NK-92 treated with Interleukin-12 subunit alpha and Interleukin-12 subunit beta, amount 100 ng/mL, for 24 hours (cell line): ENCODE measurements around the gene CLEC12A.
"Not testable (repeated sequence)": the region's sequence is repeated elsewhere in the genome, so short reads cannot be mapped to it uniquely, and the experiment has no call there.

Experiments
- DNase-seq: peaks from one replicate; lab custom pipeline; 2025; lab: John Stamatoyannopoulos, UW

Gene CLEC12A

DNA sequence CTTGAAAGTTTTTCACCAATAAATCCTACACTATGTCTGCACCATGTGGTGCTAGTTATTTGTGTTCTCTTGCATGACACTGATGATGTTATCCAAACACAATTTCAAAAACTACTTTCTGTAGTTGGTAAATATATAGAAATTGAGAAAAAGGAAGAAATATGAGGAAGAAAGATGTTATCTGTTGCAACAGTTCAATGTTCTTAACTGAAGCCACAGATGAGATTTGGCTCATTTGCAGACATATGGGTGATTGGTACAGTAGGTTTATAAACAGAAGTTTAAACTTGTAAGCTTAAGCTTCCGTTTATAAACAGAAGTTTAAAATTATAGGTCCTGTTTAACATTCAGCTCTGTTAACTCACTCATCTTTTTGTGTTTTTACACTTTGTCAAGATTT lies at the start of gene CLEC12A:
Gene CLEC12A (plus strand): TSS at position 229 of the 400 bp plus-strand sequence. CDS start 188 bp downstream, outside the sequence.
- no peak for DNase-seq

DNA sequence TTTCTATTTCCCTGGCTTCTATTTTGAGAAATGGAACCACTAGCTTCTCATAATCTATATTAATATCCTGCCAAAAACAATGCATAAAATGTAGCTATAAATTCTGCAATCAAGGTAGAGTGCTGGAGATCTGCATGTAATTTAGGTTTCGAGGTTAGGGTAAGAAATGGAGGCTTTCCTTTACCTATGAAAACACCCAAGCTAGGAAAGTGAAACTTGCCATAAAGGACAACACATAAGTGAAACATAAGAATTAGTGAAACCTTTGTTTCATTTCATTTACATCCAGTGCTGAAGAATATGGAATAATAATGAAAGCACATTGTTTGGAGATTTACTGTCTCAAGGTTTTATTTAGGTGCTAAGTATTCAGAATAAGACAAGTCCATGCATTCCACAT lies 48.8 kb upstream of the CLEC12A start:
- DNase-seq = no peak

DNA sequence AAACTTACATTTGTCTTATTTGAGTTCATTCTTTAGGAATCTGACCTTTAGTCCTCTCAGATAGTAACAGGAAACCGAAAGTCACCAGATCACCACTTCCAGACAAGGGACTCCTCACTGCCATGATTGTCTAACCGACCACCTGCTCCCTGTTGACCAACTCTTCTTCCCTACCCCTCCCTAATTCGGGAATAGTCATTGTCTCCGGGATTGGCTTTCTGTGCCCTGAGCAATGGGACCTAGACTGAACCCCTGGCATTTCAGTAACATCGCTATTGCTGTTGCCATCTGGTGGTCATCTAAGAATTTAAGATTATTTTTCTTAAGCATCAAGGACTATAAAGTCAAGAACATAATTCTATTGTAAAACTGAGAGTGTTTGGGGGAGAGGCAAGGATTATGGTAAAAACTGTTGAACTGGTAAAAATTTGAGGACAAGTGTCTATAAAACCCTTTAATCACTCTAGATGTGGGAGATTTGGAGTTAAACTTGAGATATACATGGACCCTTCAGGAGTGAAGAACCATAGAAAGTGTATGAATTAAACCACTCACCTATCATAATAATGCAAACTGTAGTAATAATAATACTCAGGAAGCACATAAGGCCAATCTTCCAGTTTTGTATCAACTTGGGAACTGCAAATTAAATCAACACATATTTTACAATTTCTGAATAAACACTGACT lies 45.4 kb upstream of the CLEC12A start:
- no peak for DNase-seq

DNA sequence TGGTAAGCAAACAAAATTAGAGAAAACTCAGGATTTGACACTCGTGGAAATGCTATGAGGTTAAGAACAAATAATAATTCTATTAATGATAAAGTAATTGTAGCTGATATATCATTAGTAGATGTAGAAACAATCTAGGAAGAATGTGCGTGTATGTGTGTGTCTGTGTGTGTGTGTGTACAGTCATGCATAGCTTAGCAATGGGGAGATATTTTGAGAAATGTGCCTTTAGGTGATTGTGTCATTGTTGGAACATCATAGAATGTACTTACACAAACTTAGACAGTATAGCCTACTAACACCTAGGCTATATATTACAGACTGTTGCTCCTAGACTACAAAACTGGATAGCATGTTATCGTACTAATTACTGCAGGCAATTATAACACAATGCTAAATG lies 44.3 kb upstream of the CLEC12A start:
- no peak for DNase-seq

DNA sequence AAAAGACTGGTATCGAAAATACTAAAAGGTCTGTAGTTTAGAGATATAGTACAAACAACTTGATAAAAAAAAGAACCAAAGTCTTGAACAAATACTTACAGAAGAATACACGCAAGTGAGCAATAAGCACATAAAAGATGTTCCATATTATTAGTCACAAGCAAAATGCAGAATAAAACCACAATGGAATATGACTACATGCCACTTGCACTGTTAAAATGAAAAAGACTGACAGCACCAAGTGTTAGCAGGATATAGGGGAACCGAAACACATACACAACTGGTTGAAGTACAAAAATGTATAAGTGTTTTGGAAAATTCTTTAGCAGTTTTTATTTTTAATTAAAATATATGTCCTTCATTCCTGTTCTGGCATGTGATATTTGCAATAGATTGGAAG lies 42.6 kb upstream of the CLEC12A start:
- DNase-seq = no peak

DNA sequence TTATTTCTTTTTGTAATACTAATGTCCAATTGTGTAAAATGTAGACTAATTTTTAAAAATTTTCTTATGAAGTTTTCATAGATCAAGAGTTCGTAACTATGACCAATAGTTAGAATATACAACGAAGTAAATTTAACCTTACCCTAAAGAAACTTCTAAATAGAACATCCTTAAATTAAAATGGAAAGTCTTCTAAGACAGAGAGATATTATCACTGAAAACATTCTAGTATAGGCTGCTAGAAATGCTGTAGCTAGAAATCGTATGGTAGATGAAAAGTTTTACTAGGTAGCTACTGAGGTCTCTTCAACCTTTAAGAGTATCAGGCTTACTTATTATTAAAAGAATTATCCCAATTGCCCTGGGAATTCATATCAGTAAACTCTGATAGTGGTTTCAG lies 40.0 kb upstream of the CLEC12A start:
- DNase-seq = no peak

DNA sequence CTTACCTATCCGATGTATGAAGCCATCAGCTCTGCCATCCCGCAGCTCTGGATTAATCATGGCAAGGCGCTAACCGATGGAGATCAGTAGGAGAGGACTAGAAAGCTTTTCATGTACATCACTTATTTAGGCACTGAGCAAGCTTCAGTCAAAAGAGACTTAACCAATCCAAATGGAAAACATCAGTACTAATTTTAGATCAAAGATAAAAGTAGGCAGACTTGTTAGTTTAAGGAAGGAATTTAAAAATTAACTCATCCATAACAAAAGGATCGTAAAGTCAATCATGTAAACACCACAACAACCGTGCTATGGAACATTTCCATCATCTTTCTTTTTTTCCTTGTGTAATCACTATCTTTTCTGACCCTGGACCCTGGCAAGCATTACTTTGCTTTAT lies 38.9 kb upstream of the CLEC12A start, which contains the start of gene CLEC2A:
Gene CLEC2A (minus strand): TSS at position 101 of the 400 bp plus-strand sequence. CDS start 41 bp downstream, at position 60.
- no peak for DNase-seq

DNA sequence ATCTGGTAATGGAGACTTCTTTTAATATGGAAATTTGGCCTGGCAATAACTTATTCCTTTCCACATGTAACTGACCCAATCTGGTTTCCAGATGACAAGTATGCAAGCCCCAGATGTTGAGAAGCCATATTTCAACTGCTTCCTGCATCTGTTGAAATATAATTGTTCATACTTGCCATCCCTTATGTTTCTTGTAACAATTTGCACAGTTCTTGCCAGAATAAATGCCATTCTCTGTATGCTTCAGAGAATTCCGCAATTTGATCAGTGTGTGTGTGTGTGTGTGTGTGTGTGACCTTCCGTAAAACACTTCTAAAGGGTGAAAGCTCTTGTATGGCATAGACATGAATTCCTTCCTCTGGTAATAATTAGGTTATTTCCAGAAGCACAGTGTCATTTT lies 37.3 kb upstream of the CLEC12A start:
- DNase-seq = no peak

DNA sequence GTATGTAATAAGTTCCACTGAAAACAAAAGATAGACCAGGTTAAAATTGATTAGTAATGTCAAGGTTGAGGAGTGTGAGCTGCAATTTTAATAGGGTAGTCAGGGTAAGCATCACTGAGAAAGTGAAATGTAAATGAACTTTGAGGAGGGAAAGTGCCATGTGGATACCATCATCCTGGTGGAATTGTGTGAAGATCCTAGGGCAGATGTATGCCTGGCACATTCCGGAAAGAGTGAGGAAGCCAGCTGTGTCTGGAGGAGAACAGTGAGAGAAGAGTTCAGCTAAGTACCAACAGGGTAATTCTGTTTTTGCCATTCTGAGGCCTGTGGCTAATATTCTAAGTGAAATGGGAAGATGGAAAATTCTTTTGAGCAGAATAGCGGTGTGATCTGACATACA lies 36.2 kb upstream of the CLEC12A start:
- no peak for DNase-seq

DNA sequence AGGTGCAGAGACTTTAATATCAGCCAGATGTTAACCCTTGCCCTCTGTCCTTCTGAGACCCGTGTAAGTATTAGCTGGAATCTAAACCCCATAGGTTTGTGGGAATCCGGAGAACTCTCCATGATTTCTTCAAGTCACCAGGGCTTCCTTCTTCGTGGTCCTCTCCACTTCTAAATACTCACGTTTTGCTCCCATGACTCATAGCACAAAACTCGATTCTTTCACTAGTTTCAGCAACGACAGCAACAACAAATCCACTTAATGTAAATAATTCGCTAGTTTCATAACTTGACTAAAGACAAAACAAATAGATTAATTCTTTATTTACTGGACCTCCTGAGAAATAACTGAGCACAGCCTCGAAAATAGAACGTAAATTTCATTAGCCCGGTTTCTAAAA lies 34.6 kb upstream of the CLEC12A start:
- DNase-seq = no peak

DNA sequence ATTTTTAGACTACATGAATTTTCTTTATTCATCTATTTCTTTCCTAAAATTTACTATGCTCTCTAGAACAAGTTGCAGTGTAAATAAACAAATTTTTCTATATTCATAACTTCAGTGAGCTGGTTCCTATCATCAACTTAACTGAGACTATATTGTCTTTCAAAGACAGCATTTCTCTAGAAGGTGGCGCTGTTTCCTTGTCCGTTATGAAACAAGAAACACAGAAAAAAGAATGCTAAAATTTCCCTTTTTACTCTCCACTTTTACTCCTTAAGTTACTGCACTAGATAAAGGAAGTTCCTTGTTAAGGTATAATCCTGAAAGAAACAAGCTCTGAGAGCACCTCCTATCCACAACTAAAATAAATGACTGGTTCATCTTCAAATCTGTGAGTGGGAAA lies 30.8 kb upstream of the CLEC12A start:
- DNase-seq = no peak

DNA sequence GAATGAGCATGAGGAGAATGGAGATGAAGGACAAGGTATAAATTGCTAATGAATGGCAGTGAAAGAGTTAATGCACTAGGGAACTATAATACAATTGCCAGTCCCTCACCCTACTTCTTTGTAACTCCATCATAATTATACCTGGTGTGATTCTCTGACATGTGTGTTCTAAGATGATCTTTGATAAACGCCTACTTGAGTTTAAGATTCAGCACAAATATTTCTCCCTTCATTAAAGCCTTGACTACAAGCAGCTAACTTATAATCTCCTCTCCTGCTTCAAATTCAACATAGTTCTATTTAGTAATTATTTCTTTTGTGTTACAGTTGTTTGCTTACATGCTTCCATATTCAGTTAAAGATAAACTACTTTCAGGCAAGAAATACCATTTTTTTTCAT lies 29.4 kb upstream of the CLEC12A start:
- no peak for DNase-seq

DNA sequence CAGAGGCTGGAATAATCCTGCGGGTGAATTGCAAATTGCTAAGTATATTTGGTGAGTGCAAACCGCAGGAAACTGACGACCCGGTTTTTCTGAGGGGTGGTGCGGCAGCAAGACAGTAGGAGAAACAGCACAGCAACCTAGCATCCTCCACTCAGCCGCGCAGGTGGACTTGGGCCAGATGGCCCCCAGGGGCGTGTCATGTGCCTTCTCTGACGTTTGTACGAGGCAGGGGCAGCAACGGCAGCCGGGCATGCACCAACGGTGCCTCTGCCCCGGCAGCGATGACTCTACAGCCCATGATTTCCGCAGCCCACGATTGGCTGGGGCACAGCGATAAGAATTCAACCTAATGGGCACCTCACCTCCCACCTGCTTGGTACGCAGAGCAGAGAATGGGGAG lies 28.0 kb upstream of the CLEC12A start:
- DNase-seq = no peak

DNA sequence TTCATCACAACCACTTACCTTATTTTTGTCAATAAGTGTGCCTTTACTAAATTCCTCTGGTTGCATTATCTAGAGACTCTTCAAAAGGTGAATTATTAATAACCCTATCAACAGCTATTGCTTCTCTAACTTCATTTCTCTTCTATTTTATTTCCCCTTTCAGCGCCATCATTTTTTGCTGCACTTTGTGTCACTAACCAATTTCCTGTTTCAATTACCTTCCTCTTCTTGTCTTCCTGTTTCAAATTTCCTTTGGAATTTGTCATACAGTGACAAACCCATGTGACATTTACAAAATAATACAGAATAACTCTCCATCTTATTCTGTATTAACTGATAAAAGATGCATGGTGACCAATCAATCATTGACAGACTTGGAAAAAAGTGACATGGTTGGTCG lies 26.8 kb upstream of the CLEC12A start:
- DNase-seq = no peak

DNA sequence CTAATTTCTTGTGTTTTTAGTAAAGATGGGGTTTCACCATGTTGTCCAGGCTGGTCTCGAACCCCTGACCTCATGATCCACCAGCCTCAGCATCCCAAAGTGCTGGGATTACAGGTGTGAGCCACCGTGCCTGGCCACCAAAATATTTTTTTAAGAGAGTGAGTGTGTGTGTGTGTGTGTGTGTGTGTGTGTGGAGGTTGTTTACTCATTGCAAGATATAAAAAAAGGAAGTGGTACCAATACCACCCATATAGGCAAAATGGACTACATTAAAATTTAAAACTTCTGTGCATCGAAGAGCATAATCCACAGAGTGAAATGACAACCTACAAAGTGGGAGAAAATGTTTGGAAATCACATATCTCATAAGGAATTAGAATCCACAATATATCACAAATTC lies 23.5 kb upstream of the CLEC12A start:
- DNase-seq = no peak

DNA sequence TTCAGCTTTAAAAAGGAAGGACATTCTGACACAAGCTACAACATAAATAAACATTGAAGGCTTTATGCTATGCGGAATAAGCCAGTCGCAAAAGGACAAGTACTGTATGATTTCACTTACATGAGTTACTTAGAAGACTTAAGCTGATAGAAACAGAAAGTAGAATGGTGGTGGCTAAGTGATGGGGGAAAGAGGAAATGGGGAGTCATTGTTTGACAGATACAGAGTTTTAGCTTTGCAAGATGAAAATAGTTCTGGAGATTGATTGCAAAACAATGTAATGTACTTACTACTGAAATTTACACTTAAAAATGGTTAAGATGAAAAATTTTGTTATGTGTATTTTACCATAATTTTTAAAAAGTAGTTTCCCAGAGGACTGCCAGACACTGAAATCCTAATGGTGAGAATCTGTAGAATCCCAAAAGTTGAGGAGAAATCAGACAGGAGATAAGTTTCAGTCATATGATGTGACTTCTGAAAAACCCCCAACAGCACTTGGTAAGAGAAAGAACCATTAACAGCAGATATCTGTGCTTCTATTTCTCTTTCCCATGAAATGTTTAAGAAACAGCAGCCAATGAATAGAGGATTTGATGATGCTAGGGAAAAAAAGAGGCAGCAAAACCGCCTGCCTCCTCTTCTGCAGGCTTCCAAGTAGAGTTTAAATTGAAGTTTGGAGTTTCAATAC lies 22.5 kb upstream of the CLEC12A start:
- no peak for DNase-seq

DNA sequence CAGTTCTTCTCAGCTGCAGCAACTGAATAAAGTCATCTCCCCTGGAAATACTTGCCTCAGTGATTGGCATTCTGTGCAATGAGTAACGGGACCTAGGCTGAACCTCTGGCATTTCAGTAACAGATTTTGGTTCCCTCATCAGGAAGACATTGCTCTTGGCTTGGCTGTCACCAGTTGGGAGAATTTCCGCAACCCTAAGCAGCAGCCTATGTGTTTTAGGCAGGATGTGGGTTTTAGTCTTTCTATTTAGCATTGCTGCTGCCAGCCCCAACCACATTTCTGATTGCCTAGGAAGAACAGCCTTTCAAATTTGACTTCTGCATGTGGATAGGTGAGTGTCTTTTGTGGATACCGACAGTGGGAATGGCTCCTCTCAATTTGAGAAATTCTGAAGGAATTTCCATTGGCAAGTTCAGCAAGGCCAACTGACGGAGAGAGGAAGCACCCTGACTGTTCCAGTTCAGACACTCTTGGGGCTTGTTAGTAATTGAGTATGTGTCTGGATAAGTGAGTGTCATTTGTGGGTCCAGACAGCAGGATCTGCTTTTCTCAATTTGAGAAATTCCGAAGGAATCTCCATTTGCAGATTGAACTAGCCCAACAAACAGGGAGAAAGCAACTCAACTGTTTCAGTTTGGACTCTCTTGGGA lies 20.1 kb upstream of the CLEC12A start:
- no peak for DNase-seq

DNA sequence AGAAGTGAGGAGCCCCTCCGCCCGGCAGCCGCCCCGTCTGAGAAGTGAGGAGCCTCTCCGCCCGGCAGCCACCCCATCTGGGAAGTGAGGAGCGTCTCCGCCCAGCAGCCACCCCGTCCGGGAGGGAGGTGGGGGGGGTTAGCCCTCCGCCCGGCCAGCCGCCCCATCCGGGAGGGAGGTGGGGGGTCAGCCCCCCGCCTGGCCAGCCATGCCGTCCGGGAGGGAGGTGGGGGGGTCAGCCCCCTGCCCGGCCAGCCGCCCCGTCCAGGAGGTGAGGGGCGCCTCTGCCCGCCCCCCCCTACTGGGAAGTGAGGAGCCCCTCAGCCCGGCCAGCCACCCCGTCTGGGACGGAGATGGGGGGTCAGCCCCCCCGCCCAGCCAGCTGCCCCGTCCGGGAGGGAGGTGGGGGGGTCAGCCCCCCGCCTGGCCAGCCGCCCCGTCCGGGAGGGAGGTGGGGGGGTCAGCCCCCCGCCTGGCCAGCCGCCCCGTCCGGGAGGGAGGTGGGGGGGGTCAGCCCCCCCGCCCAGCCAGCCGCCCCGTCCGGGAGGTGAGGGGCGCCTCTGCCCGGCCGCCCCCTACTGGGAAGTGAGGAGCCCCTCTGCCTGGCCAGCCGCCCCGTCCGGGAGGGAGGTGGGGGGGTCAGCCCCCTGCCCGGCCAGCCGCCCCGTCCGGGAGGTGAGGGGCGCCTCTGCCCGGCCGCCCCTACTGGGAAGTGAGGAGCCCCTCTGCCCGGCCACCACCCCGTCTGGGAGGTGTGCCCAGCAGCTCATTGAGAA lies 18.1 kb upstream of the CLEC12A start:
- DNase-seq = not testable (repeated sequence)

DNA sequence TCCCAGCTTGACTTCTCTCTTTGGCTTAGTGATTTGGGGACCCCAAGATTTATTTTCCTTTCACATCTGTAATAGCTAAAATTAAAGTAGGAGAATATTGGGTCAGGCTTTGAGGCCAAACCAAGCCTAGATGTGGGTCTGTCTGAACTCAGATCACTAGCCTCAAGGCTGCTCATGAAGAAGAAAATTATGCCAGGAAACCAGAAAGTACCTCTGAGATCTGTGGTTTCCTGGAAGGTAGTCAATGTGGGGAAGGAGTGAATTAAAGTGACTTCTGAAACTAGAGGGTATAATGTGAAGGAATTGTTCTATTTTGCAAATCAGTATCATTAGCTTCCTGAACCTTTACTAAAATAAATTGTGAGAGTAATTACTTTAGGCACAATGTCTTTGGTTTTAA lies 13.4 kb upstream of the CLEC12A start:
- DNase-seq = no peak

DNA sequence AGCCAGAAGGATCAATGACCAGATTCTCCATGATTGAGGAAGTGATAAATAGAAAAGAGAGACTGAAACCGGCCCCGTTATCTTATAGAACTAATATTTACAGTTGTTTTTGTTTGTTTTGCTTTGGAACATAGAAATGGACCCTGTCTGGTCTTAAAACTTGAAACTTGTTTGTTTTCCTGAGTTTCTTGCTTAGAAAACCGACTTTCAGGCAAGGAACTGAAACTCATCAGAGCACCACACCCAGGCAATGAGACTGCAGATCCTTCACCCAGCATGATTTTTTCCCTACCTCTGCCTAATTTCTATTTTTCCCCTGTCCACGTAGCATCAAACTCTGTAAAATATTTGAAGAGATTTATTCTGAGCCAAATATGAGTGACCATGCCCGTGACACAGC lies 10.6 kb upstream of the CLEC12A start:
- DNase-seq = no peak

DNA sequence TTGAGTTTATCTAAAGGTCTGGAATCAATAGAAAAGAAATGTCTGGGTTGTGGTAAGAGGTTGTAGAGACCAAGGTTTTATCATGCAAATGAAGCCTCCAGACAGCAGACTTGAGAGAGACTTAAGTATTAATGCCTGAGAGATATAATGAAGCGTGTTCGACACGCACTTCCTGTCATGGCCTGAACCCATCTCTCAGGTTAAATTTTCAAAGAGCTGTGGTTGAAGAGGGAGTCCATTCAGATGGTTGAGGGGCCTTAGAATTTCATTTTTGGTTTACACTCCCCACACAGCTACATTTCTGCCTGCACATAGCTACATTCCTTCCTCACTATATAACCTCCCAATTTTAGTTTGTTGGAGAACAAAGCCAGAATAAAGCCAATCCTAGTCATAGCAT lies 10.1 kb upstream of the CLEC12A start:
- no peak for DNase-seq

DNA sequence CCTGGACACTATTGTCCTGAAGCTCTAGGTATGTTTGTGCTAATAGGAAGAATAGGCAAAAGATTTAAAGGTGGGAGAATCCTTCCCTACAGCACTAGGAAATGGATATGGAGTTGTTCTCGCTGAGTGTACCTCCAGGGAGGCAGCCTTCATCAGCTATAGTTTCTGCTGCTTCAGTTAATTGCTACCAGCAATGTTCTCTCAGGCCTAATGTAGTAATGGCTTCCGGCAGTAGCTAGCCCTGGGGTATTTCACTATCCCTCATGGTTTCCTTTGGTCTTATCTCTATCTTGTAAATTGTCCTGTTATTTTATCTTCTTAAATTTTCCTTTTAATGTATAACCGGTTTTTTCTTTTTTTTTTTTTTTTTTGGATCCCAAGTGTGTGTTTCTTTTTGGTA lies 9.3 kb upstream of the CLEC12A start:
- no peak for DNase-seq

DNA sequence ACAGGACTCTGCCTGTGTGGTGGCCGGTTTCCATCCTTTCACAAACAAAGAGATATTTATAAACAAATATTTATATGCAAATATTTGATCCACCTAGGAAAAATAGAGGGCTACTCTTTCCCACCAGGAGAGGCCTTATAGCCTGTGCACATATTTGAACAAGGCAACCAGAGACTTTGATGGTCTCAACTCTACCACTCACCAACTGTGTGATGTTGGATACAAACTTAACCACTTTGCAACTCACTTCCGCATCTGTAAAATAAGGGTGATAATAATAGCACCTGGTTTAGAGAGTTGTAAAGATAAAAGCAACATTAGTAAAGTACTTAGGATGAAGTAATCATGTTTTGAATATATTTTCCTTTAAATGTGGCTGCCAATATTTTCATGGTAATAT lies 1.5 kb upstream of the CLEC12A start:
- no peak for DNase-seq
